HepG2 (cell line): ENCODE results near the gene NRP1. TPM values are rescaled to one million over a fixed set of nuclear protein-coding genes. Genes with fewer than 3 reads are reported as not detected.

Experiments
- ATAC-seq: fragments of 200-7000 bp; cut with Tn5 transposase; 3 replicates; pipeline ENCODE4 v1.9.1; 2020; ENCODE audit warnings: mild to moderate bottlenecking, moderate library complexity
- BruUV-seq: library from RNA; stranded (reverse); fragments of 400-500 nt; replicated peaks from 2 replicates; lab custom pipeline; 2021; lab: Mats Ljungman, UMichigan
- CTCF ChIA-PET: fragments of 300-600 bp; formaldehyde crosslinking; extraction: SDS; loops from one replicate; lab custom pipeline; 2021; ENCODE audit warnings: low total read pairs, inconsistent platforms, low intra/inter-chr PET ratio; lab: Yijun Ruan, JAX
- POLR2A ChIA-PET: fragments of 350-600 bp; sonication (Branson Sonifier 250); formaldehyde crosslinking; loops from one replicate; lab custom pipeline; 2020; ENCODE audit warnings: antibody characterized with exemption, inconsistent platforms; lab: Yijun Ruan, JAX
- DNase-seq: peaks from one replicate; pipeline ENCODE4 v3.0.0-alpha.2; 2015; ENCODE audit warnings: low spot score
- FAIRE-seq: peaks from 3 replicates; lab custom pipeline; 2011; peaks lifted over from hg19 to GRCh38; lab: Jason Lieb, UNC
- H2AFZ ChIP-seq: one replicate; pipeline ENCODE4 v1.6.1; 2011; ENCODE audit warnings: low read length, inconsistent platforms
- H3K27ac ChIP-seq: fragments of 300-600 bp; 3 replicates; pipeline ENCODE4 v1.8.0; 2011; ENCODE audit warnings: mixed run types, mild to moderate bottlenecking, mixed read lengths, low read length, inconsistent platforms; ENCODE audit not compliant: insufficient read depth; ENCODE audit errors: extremely low read length
- H3K27me3 ChIP-seq, 2 experiments: fragments of 200-600 bp in 1 of 2; 2 replicates in 1 of 2; 3 replicates in 1 of 2; pipeline versions ENCODE4 v1.6.0 to v1.8.0; 2011; ENCODE audit warnings: low read length in 2 of 2, mild to moderate bottlenecking in 2 of 2, moderate library complexity in 2 of 2, inconsistent platforms in 1 of 2; ENCODE audit not compliant: insufficient read depth in 2 of 2, control insufficient read depth in 1 of 2
- H3K36me3 ChIP-seq, 2 experiments: fragments of 200-600 bp in 1 of 2; replicated peaks in 1 of 2; 2 replicates in 1 of 2; 3 replicates in 1 of 2; pipeline versions ENCODE4 v1.5.1 to v1.8.0; 2011; ENCODE audit warnings: low read length in 2 of 2, inconsistent platforms in 1 of 2; ENCODE audit not compliant: insufficient read depth in 2 of 2, control insufficient read depth in 1 of 2
- H3K4me1 ChIP-seq: 2 replicates; pipeline ENCODE4 v1.5.1; 2012; ENCODE audit warnings: low read length, inconsistent platforms; ENCODE audit not compliant: insufficient read depth
- H3K4me2 ChIP-seq: 2 replicates; pipeline ENCODE4 v1.6.0; 2011; ENCODE audit warnings: low read depth, low read length, inconsistent platforms
- H3K4me3 ChIP-seq, 3 experiments: fragments of 200-600 bp in 1 of 3; sonication (generic), shearing (Covaris generic) in 1 of 3; replicated peaks in 1 of 3; 2 replicates each; pipeline ENCODE4 v1.5.1; 2011 to 2016; ENCODE audit warnings: low read length in 3 of 3, inconsistent platforms in 2 of 3, low read depth in 2 of 3, mild to moderate bottlenecking in 2 of 3, control low read depth in 1 of 3, mixed read lengths in 1 of 3; ENCODE audit not compliant: insufficient read depth in 1 of 3
- H3K79me2 ChIP-seq: one replicate; pipeline ENCODE4 v1.6.1; 2011; ENCODE audit warnings: low read length, inconsistent platforms; ENCODE audit not compliant: insufficient read depth
- H3K9ac ChIP-seq: 2 replicates; pipeline ENCODE4 v1.6.0; 2011; ENCODE audit warnings: mild to moderate bottlenecking, low read depth, low read length, inconsistent platforms; ENCODE audit not compliant: insufficient read depth
- H3K9me3 ChIP-seq: 2 replicates; pipeline ENCODE4 v1.5.1; 2012; ENCODE audit warnings: mild to moderate bottlenecking, low read length
- H4K20me1 ChIP-seq: 2 replicates; pipeline ENCODE4 v1.6.0; 2011; ENCODE audit warnings: inconsistent platforms, mild to moderate bottlenecking, low read length, moderate library complexity; ENCODE audit not compliant: insufficient read depth
- CBX5 ChIP-seq: sonication (generic); formaldehyde crosslinking; IDR thresholded peaks from 2 replicates; pipeline ENCODE4 v1.4.0; 2020; ENCODE audit warnings: missing genetic modification reagents, borderline replicate concordance
- CENPX ChIP-seq: sonication (generic); formaldehyde crosslinking; IDR thresholded peaks from 2 replicates; pipeline ENCODE4 v1.9.0; 2021; ENCODE audit warnings: mild to moderate bottlenecking, missing genetic modification reagents, moderate library complexity
- CTCF ChIP-seq: sonication (generic); formaldehyde crosslinking; IDR thresholded peaks from 2 replicates; pipeline ENCODE4 v1.5.0; 2020; ENCODE audit warnings: mild to moderate bottlenecking, missing genetic modification reagents, moderate library complexity
- IRF9 ChIP-seq: sonication (generic); formaldehyde crosslinking; IDR thresholded peaks from 2 replicates; pipeline ENCODE4 v1.8.0; 2022; ENCODE audit warnings: missing genetic modification reagents, mild to moderate bottlenecking, borderline replicate concordance
- KDM3A ChIP-seq: IDR thresholded peaks from 2 replicates; pipeline ENCODE4 v1.6.1; 2018; ENCODE audit warnings: low read depth, missing compliant biosample characterization
- NAIF1 ChIP-seq: sonication (generic); formaldehyde crosslinking; IDR thresholded peaks from 2 replicates; pipeline ENCODE4 v1.5.0; 2020; ENCODE audit warnings: mild to moderate bottlenecking, missing genetic modification reagents, borderline replicate concordance
- NFKBIZ ChIP-seq: IDR thresholded peaks from 2 replicates; pipeline ENCODE4 v1.6.1; 2018; ENCODE audit warnings: missing genetic modification reagents, missing compliant biosample characterization
- PTBP1 ChIP-seq: fragments of 200-400 bp; formaldehyde crosslinking; IDR thresholded peaks from 2 replicates; pipeline ENCODE4 v1.6.1; 2018; ENCODE audit warnings: low read length, low read depth; ENCODE audit not compliant: poor library complexity, severe bottlenecking
- SALL1 ChIP-seq: sonication (generic); formaldehyde crosslinking; IDR thresholded peaks from 2 replicates; pipeline ENCODE4 v1.8.0; 2022; ENCODE audit warnings: mild to moderate bottlenecking, missing genetic modification reagents
- THAP9 ChIP-seq: sonication (generic); formaldehyde crosslinking; IDR thresholded peaks from 2 replicates; pipeline ENCODE4; 2020; ENCODE audit warnings: missing genetic modification reagents, mild to moderate bottlenecking, borderline replicate concordance
- ZFP82 ChIP-seq: sonication (generic); formaldehyde crosslinking; IDR thresholded peaks from 2 replicates; pipeline ENCODE4 v1.5.1; 2020; ENCODE audit warnings: mild to moderate bottlenecking, missing genetic modification reagents, borderline replicate concordance
- ZFP91 ChIP-seq: sonication (generic); formaldehyde crosslinking; IDR thresholded peaks from 2 replicates; pipeline ENCODE4 v1.9.0; 2022; ENCODE audit warnings: missing genetic modification reagents, mild to moderate bottlenecking, borderline replicate concordance
- ZNF230 ChIP-seq: sonication (generic); formaldehyde crosslinking; IDR thresholded peaks from 2 replicates; pipeline ENCODE4 v1.4.0; 2020; ENCODE audit warnings: mild to moderate bottlenecking, missing genetic modification reagents
- ZNF24 ChIP-seq: fragments of 450-650 bp; IDR thresholded peaks from 2 replicates; pipeline ENCODE4 v1.6.1; 2017; ENCODE audit warnings: antibody characterized with exemption, mild to moderate bottlenecking
- ZNF260 ChIP-seq: sonication (generic); formaldehyde crosslinking; IDR thresholded peaks from 2 replicates; pipeline ENCODE4 v1.4.0; 2020; ENCODE audit warnings: missing genetic modification reagents, low read depth, mild to moderate bottlenecking, borderline replicate concordance
- ZNF275 ChIP-seq: sonication (generic); formaldehyde crosslinking; IDR thresholded peaks from 2 replicates; pipeline ENCODE4 v1.8.0; 2022; ENCODE audit warnings: missing genetic modification reagents, mild to moderate bottlenecking, inconsistent platforms, borderline replicate concordance
- in situ Hi-C: cut with HindIII; loops from 2 replicates; pipeline ENCODE4 v1.10.0; 2017; ENCODE audit warnings: low pct_unique_long_range_greater_than_20kb; ENCODE audit not compliant: extremely low pct_ligation_motif_present
- intact Hi-C: fragments of 100-400 bp; cut with micrococcal nuclease; formaldehyde crosslinking; loops from one replicate; pipeline ENCODE4 v1.10.0; 2022; ENCODE audit not compliant: unreplicated experiment
- polyA plus RNA-seq, 8 experiments: library from polyadenylated mRNA; depleted of rRNA in 3 of 8; stranded (reverse) in 7 of 8; unstranded in 1 of 8; fragments of >200 nt; fragmentation: Illumina TruSeq in 4 of 8; extraction: Trizol in 4 of 8; gene quantifications; 2 replicates each; pipeline versions ENCODE4 v1.2.1 to v1.2.3, GENCODE V29; 2011 to 2016; ENCODE audit warnings: low read depth in 4 of 8, missing spikeins in 1 of 8, mixed read lengths in 1 of 8; ENCODE audit not compliant: insufficient read depth in 1 of 8
- total RNA-seq, 5 experiments: library from RNA; depleted of rRNA; stranded (reverse); fragments of >200 nt; fragmentation: Illumina TruSeq; extraction: Trizol; gene quantifications; 2 replicates each; pipeline ENCODE4 v1.2.3, GENCODE V29; 2016; ENCODE audit warnings: low read depth in 1 of 5

The NRP1 gene
- total and polyA plus RNA-seq, 2 of the 13 experiments (the other 11 are each of a cell fraction or from before 2014, with no cell fraction given) = 5.3 to 5.8 TPM

GRCh38 chr10:33133557-33133956 lies 200.9 kb downstream of the NRP1 start:
- Histone ChIP-seq H3K36me3 (no peaks in the 10 kb centered on the region), H3K4me2 (no peak overlapping the region), H3K4me1 (peaks cover 9% of the 10 kb centered on the region), H3K27me3 (peaks cover 0 to 7% of the 10 kb centered on the region in 2 experiments; a peak in 3 of 5 replicates), H3K4me3 (no peak overlapping the region), H2AFZ (no peak overlapping the region), H3K27ac (no peak overlapping the region), H3K9ac (no peak overlapping the region), H3K79me2 (no peaks in the 10 kb centered on the region), H3K9me3 (no peaks in the 10 kb centered on the region), H4K20me1 (no peaks in the 10 kb centered on the region)
- intact Hi-C loops (no loop called here), in situ Hi-C loops (no loop called here)
- no TSS peak for BruUV-seq
- DNase-seq (no peak), FAIRE-seq (no peak), ATAC-seq (no peak)
- ChIA-PET POLR2A (no interaction called here), CTCF (no interaction called here)
- no peak for TF ChIP-seq ZFP91 (CRISPR knock-in tag)
- TF ChIP-seq ZFP82 (CRISPR knock-in tag) = no peak
- TF ChIP-seq NFKBIZ (CRISPR knock-in tag) = no peak
- TF ChIP-seq ZNF260 (CRISPR knock-in tag) = no peak
- TF ChIP-seq PTBP1 = no peak
- no peak for TF ChIP-seq SALL1 (CRISPR knock-in tag)
- TF ChIP-seq ZNF230 = no peak
- no peak for TF ChIP-seq IRF9 (CRISPR knock-in tag)
- no peak for TF ChIP-seq CBX5 (CRISPR knock-in tag)
- no peak for TF ChIP-seq ZNF275 (CRISPR knock-in tag)
- no peak for TF ChIP-seq CTCF
- no peak for TF ChIP-seq CENPX (CRISPR knock-in tag)
- TF ChIP-seq THAP9 (CRISPR knock-in tag) = no peak
- no peak for TF ChIP-seq KDM3A (CRISPR knock-in tag)
- TF ChIP-seq ZNF24 = no peak
- no peak for TF ChIP-seq NAIF1
